Fibroblast of lung (primary cell): Measurements from ENCODE around the gene CALML6. TPM values are rescaled to one million over a fixed set of nuclear protein-coding genes. Genes with fewer than 3 reads are reported as not detected.

ENCODE experiments used
- DNase-seq, 2 donors: peaks; one replicate each; pipeline versions ENCODE4 v3.0.0 to v3.0.0-alpha.2; 2010; ENCODE audit warnings: low read depth in 2 of 2
- H2AFZ ChIP-seq: 2 replicates; pipeline ENCODE4 v1.5.1; 2012; ENCODE audit warnings: low read length, control low read depth, inconsistent platforms
- H3K27ac ChIP-seq: 2 replicates; pipeline ENCODE4 v1.5.1; 2011; ENCODE audit warnings: low read length, control low read depth; ENCODE audit not compliant: insufficient read depth
- H3K27me3 ChIP-seq: 2 replicates; pipeline ENCODE4 v1.5.1; 2011; ENCODE audit warnings: mild to moderate bottlenecking, low read length; ENCODE audit not compliant: control insufficient read depth, insufficient read depth
- H3K36me3 ChIP-seq: 2 replicates; pipeline ENCODE4 v1.5.1; 2011; ENCODE audit warnings: low read length; ENCODE audit not compliant: control insufficient read depth, insufficient read depth
- H3K4me1 ChIP-seq: 2 replicates; pipeline ENCODE4 v1.5.1; 2011; ENCODE audit warnings: low read length; ENCODE audit not compliant: control insufficient read depth, insufficient read depth; ENCODE audit errors: extremely low read depth
- H3K4me2 ChIP-seq: 2 replicates; pipeline ENCODE4 v1.5.1; 2011; ENCODE audit warnings: low read length, control low read depth; ENCODE audit not compliant: insufficient read depth; ENCODE audit errors: extremely low read depth
- H3K4me3 ChIP-seq, 4 experiments: fragments of 200-600 bp in 1 of 4; sonication (generic) in 1 of 4; replicated peaks in 1 of 4; 2 replicates each; pipeline ENCODE4 v1.5.1; 2011 to 2016; ENCODE audit warnings: low read length in 4 of 4, low read depth in 3 of 4, mild to moderate bottlenecking in 3 of 4, control low read depth in 2 of 4, inconsistent platforms in 1 of 4, mixed read lengths in 1 of 4; ENCODE audit not compliant: insufficient read depth in 1 of 4; ENCODE audit errors: control extremely low read depth in 1 of 4
- H3K79me2 ChIP-seq: 2 replicates; pipeline ENCODE4 v1.5.1; 2012; ENCODE audit warnings: mild to moderate bottlenecking, low read length, inconsistent platforms; ENCODE audit not compliant: control insufficient read depth, insufficient read depth
- H3K9ac ChIP-seq: 2 replicates; pipeline ENCODE4 v1.5.1; 2011; ENCODE audit warnings: mild to moderate bottlenecking, low read length, control low read depth; ENCODE audit not compliant: insufficient read depth
- H3K9me3 ChIP-seq: 2 replicates; pipeline ENCODE4 v1.5.1; 2012; ENCODE audit warnings: low read depth, low read length; ENCODE audit not compliant: control insufficient read depth, insufficient read depth
- H4K20me1 ChIP-seq: 2 replicates; pipeline ENCODE4 v1.5.1; 2011; ENCODE audit warnings: low read length; ENCODE audit not compliant: control insufficient read depth, insufficient read depth; ENCODE audit errors: extremely low read depth
- EZH2 ChIP-seq: IDR thresholded peaks from 2 replicates; pipeline ENCODE4 v1.5.1; 2012; ENCODE audit warnings: low read length, control low read depth, mild to moderate bottlenecking; ENCODE audit errors: missing control alignments
- polyA plus RNA-seq, 2 donors: library from polyadenylated mRNA; depleted of rRNA in 1 of 2; stranded (reverse) in 1 of 2; unstranded in 1 of 2; fragments of >200 nt; gene quantifications; 2 replicates each; pipeline ENCODE4 v1.2.1, GENCODE V29; 2011 to 2012; ENCODE audit warnings: missing spikeins in 1 of 2
- total RNA-seq: library from RNA; depleted of rRNA; stranded (reverse); fragments of >200 nt; gene quantifications from 2 replicates; pipeline ENCODE4 v1.2.1, GENCODE V29; 2014
- TF ChIP-seq, protein P1 (sequence below), 2 donors: IDR thresholded peaks in 1 of 2; conservative IDR thresholded peaks in 1 of 2; 1 replicate in 1 of 2; 2 replicates in 1 of 2; pipeline ENCODE4 v1.5.1; 2011 to 2012; ENCODE audit warnings: low read length in 2 of 2, control low read depth in 1 of 2, inconsistent platforms in 1 of 2, low read depth in 1 of 2, mild to moderate bottlenecking in 1 of 2

Gene CALML6
- total and polyA plus RNA-seq, 2 donors (not counting 1 experiment from before 2014, with no cell fraction given): 0.09 to 0.17 TPM

DNA sequence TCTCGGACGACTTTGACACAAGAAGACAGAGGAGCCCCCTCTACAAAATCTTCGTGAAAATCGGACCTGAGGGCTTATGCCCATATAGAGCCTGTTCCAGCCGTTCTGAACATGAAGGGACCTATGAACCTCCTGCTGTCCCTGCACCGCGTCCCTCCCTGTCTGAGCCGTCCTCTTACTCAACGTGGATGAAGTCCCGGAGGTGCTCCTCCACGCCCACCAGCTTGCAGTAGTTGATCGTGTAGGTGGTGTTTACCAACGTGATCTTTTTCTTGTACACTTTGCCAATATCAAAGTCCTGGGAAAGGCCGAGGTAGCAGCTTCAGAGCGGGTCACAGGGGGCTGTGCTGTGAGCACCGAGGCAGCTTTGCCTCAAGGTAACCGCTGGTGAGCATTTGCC, 48.5 kb downstream of the CALML6 start:
- peaks cover 6% of the 10 kb centered on the region for H3K27me3 ChIP-seq
- DNase-seq: no peak

GRCh38 chr1:1964811-1965210, 49.8 kb downstream of the CALML6 start:
- H3K36me3 ChIP-seq: no peaks in the 10 kb centered on the region
- no peak for TF ChIP-seq EZH2
- H3K27ac ChIP-seq: no peak overlapping the region
- no peak overlapping the region for H2AFZ ChIP-seq
- H3K27me3 ChIP-seq: peaks cover 6% of the 10 kb centered on the region
- no peak overlapping the region for H3K4me3 ChIP-seq
- no peaks in the 10 kb centered on the region for H3K4me1 ChIP-seq
- no peaks in the 10 kb centered on the region for H3K79me2 ChIP-seq
- H3K9ac ChIP-seq: no peak overlapping the region
- no peaks in the 10 kb centered on the region for H4K20me1 ChIP-seq
- no peaks in the 10 kb centered on the region for H3K9me3 ChIP-seq
- no peak for DNase-seq
- H3K4me2 ChIP-seq: no peak overlapping the region

More for the DNA sequence above, 48.5 kb downstream of the CALML6 start:
- no peak overlapping the region for H3K9ac ChIP-seq
- H3K36me3 ChIP-seq: no peaks in the 10 kb centered on the region
- no peaks in the 10 kb centered on the region for H4K20me1 ChIP-seq
- no peak overlapping the region for H3K4me3 ChIP-seq
- H2AFZ ChIP-seq: no peak overlapping the region
- H3K4me2 ChIP-seq: no peak overlapping the region
- no peaks in the 10 kb centered on the region for H3K79me2 ChIP-seq
- no peaks in the 10 kb centered on the region for H3K9me3 ChIP-seq
- H3K27ac ChIP-seq: no peak overlapping the region
- TF ChIP-seq EZH2: no peak
- TF ChIP-seq, protein P1, sequence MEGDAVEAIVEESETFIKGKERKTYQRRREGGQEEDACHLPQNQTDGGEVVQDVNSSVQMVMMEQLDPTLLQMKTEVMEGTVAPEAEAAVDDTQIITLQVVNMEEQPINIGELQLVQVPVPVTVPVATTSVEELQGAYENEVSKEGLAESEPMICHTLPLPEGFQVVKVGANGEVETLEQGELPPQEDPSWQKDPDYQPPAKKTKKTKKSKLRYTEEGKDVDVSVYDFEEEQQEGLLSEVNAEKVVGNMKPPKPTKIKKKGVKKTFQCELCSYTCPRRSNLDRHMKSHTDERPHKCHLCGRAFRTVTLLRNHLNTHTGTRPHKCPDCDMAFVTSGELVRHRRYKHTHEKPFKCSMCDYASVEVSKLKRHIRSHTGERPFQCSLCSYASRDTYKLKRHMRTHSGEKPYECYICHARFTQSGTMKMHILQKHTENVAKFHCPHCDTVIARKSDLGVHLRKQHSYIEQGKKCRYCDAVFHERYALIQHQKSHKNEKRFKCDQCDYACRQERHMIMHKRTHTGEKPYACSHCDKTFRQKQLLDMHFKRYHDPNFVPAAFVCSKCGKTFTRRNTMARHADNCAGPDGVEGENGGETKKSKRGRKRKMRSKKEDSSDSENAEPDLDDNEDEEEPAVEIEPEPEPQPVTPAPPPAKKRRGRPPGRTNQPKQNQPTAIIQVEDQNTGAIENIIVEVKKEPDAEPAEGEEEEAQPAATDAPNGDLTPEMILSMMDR (conservative IDR thresholded peaks at IDR 0.05 in 1 of 2, IDR thresholded peaks at IDR 0.05 in 1 of 2; ENCODE audit: low read depth in 1 of 2, low read length in 2 of 2): no peak
- H3K4me1 ChIP-seq: no peaks in the 10 kb centered on the region

- TF ChIP-seq, protein P1 (conservative IDR thresholded peaks at IDR 0.05 in 1 of 2, IDR thresholded peaks at IDR 0.05 in 1 of 2; ENCODE audit: low read depth in 1 of 2, low read length in 2 of 2): no peak
- no peak for TF ChIP-seq EZH2
- Histone ChIP-seq H3K27me3 (peaks cover 6% of the 10 kb centered on the region), H3K4me2 (no peak overlapping the region), H3K4me3 (no peak overlapping the region), H4K20me1 (no peaks in the 10 kb centered on the region), H3K4me1 (no peaks in the 10 kb centered on the region), H3K9me3 (no peaks in the 10 kb centered on the region), H2AFZ (no peak overlapping the region), H3K27ac (no peak overlapping the region), H3K36me3 (no peaks in the 10 kb centered on the region), H3K9ac (no peak overlapping the region), H3K79me2 (no peaks in the 10 kb centered on the region)
- no peak for DNase-seq
Measured at GRCh38 chr1:1965546-1965945, 50.5 kb downstream of the CALML6 start.
